GM19455 (cell line): ENCODE results near the gene ZFYVE9.
A peak's percentile ranks its signal among the peaks of the same experiment; 100 is the strongest.

ENCODE experiments used
- ATAC-seq: cut with Tn5 transposase; IDR thresholded peaks from one replicate; pipeline ENCODE4 v1.9.1; 2021; ENCODE audit not compliant: unreplicated experiment

The ZFYVE9 gene

GRCh38 chr1:52337439-52337838 is 195.6 kb downstream of the ZFYVE9 start:
- no peak for ATAC-seq

DNA sequence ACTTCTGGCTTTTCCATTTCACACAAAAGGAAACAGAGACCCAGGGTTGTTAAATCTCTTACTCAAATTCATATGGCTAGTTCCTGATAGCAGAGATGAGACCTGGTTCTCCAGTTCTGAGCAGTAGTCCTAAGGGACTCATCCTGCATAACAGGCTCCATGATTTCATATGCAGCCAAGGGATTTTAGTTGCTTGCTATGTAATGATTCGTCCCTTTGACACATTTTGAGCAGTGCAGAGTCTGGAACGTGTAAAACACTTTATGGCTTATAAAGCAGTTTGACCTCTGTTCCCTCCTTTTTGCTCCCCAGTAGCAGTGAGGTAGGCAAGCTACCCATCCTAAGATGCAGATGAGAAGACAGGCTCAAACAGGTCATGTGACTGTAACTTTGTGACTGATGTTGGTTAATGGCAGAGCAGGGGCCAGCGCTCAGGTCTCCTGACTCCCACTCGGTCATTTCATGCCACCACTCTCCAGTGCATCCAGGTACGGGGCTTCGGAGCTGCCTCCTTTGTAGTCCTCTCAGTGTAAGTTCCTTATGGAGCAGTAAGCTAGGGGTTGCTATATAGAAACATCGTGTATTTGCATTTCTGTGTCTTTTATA is 199.9 kb downstream of the ZFYVE9 start:
- ATAC-seq: no peak

- ATAC-seq: no peak
Observed at GRCh38 chr1:52343979-52344378, 202.1 kb downstream of the ZFYVE9 start.

- ATAC-seq: no peak
Observed at GRCh38 chr1:52345252-52345651, 203.4 kb downstream of the ZFYVE9 start.

- ATAC-seq: no peak
Observed at GRCh38 chr1:52346653-52347052, 204.8 kb downstream of the ZFYVE9 start.

DNA sequence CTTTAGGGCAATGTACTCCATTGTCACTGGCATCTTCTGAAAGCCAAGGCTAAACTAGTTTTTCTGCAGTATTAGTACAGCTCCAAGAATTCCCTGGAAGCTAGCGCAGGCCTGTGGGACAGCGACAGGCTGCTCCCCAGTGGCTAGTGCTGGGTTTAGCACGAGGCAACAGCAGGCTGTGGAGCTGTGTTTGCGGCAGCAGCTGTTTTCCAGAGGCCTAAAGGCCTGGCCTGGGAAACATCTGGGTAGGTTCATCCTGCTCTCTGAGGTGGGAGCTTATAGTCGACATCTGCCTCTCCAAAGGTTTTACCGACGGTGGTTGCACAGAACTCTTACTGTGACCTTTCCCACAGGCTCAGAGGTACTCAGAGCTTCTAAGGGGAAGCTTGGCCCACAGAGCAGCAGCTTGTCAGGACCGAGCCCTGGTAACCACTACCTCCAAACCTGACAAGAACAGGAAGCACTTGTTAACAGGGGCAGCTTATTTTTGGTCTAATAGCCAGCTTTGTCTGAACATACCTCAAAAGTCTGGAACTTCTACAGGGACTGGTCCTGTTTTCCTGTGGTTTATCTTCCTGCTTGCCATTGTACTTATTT is 206.9 kb downstream of the ZFYVE9 start:
- no peak for ATAC-seq

GRCh38 chr1:52352690-52353089 is 210.8 kb downstream of the ZFYVE9 start:
- ATAC-seq: no peak

DNA sequence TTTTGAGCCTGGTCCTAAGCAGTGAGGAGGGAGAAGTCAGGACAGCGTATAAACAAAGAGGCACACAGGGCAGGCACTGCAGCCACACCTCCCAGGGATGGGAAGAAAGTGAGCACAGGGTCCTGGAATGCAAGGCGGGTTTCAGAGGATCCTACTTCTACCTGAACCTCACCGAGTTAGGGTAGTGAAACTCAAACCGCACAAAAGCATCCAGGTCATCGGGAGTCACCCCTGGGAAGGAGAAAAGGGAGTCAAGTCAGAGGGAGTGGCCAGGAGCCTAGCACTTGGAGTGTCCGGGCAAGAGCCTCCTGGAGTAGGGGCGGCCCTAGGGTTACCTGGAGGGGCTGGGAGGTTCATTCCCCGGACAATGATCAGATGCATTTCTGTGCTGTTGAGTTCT is 213.5 kb downstream of the ZFYVE9 start:
- no peak for ATAC-seq

DNA sequence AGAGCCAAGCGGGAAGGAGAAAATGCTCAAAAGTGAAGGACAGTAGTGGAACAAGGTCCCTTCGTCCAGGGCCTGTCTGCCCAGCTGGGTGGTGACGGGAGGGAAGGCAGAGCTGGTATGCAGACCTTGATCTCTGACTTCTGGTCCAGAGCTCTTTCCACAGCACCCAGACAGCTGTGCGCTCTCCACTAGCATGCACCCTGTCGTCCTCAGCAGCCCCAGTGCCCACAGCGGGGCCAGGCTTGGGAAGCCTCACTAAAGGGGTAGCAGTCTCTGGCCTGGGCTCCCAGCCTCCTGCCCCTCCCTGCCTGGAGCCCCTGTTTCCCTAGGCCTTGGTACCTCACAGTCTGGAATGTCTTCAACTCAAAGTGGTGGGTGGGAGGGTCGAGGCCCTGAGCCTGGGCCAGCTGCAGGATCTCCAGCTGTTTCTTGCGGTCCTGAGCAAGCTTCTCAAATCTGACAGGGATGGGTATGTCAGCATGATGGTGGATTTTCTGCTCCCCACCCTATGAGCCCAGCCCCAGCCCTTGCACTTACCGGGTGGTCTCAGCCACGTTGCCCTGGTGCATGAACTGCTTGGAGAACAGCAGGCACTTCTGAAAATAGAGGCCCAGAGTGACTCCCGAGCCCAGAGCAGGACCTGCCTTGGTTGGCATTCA is 214.1 kb downstream of the ZFYVE9 start:
- no peak for ATAC-seq

- no peak for ATAC-seq
Observed at GRCh38 chr1:52356818-52357355, 215.0 kb downstream of the ZFYVE9 start.

- ATAC-seq: no peak
Observed at GRCh38 chr1:52357397-52357796, 215.5 kb downstream of the ZFYVE9 start.

- no peak for ATAC-seq
Observed at GRCh38 chr1:52358851-52359497, 217.1 kb downstream of the ZFYVE9 start.

DNA sequence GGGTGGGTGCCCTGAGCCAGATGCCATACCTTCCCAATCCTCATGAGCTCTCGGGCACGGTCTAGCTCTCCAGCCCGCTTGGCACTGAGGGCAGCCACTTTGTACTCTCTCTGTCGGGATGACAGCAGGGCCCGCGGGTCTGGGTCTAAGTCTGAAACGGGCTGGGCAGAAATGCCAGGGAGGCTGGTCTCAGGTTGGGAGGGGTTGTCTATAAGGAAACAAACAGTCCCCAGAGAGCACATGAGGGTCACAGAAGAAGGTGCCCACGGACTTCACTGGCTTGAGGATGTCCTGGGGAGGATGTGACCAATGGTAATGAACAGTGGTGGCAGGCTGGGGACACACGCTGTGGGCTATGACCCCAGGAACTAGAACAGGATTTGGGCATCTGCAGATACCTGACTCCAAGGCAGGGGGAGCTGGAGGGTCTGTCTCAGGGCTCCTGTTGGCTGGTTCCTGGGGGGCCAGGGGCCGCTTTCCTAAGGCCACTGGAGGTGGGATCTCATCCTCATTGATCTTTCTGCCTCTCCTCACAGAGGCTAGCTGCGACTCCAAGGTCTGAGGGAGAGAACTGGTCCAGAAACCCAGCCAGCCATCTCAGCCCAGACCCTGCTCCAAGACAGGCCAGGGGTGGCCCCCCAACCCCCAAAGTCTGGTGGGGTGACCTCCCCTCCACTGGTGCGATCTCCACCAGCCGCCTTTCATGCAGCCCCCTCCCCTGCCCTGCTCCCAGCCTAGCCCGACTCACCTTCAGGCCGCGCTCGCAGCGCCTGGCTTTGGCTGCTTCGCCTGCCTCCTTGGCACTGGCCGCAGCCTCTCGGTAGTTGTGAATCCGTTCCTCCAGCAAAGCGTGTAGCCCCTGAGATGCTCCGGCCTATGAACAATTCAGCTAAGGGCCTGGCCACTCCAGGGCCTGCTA is 218.0 kb downstream of the ZFYVE9 start:
- no peak for ATAC-seq

DNA sequence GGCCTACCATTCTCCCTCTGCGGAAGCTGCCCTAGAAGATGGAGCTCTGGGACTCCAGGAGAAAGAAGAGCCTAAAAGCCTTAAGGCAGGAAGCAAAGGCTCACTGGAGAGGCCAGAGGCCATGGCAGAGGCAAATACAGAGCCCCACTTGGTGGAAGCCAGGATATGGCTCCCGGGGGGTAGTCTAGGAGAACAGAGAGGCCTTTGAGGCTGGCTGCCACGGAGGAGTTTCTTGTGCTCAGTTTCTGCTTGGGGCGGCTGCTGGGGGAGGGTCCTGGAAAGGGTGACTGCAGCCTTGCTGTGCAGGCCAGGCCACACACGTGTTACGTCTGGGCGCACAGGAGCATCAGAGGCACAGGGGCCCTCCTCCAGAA is 218.7 kb downstream of the ZFYVE9 start:
- no peak for ATAC-seq

- ATAC-seq: no peak
Observed at GRCh38 chr1:52364235-52364839, 222.4 kb downstream of the ZFYVE9 start.

DNA sequence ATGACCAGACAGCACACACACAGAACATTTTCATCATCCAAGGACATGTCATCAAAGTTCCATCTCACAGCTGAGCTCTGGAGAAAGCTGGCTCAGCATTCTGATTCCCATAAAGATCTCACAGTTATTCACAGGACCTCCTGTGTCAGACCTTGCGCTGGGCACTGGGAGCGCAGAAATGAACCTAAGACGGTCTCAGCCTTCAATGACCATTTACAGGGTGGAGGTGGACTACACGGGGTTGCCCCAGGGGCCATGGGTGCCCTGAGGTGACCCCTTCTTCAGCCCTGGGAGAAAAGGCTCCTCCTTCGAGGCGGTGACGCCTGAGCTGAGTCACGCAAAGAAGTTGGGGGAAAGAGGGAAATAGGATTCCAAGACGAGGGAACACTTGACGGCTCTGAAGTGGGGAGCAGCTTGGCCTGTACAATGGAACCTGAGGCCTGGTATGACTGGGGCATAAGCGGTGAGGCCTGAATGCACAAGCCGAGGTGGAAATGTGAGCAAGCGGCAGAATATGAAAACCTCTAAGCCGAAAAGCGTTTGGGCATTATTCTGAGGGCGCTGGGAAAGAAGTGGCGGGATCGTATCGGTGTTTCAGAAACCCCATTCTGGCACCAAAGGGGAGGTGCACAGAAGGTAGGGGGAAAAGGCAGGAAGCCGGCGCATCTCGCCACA is 223.3 kb downstream of the ZFYVE9 start:
- ATAC-seq: no peak

DNA sequence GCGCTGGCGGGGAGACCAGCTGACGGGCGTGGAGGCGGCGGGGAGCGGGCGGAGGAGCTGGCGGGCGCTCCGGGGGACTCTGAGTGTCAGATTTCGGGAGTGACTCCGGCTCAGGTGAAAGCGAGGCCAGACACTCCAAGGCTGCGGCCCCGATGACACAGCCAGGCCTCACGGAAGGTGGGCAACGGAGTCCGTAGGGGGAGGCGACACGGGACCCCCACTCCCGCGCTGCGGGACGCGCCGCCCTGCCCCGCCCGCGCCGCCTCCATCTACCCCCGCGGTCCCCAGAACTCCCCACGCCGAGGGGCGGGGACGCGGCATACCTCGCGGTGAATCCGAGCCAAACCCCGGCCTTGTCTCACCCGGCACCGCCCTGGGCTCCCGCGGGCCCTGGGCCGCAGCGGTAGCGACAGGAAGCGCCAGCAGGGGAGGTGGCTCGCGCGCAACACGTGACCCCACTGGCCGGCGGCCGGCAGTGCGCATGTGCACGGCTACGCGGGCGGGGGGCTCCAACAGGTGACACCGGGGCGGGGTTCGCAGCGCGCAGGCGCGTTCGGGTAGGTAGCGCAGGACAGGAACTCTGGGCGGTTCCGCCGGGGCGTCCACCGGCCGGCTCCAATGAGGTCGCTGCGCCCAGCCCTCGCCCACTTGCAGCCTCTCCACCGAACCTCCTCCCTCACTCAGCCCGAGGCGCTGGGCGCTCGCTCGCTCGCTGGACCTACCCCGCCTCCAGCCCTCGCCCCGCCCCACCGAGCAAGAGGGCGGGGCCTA is 224.0 kb downstream of the ZFYVE9 start, which contains the start of gene CC2D1B:
CC2D1B (minus strand) TSS at position 460 of the 771 bp plus-strand sequence. CDS start 1,585 bp downstream, outside the sequence.
- peak; percentile 89 for ATAC-seq

GRCh38 chr1:52366517-52366827 is 224.6 kb downstream of the ZFYVE9 start:
- ATAC-seq: peak; percentile 0

DNA sequence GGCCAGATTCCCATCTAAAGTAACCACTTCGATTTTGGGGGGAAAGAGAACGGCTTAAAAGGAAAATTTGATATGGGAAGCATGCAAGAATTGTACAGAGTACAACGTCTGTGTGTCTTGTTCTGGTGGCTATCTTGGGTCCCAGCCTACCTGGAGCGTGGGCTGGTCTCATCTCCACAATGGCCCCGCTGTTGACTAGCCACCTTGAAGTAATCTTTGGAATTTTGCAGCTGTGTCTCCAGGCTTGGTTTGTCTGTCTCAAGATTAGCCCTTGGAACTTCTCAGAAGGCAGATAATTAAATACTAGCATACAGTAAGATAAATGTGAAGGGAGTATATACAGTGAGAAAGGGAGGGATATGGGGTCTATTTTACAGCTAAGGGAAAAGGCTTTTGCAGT is 225.4 kb downstream of the ZFYVE9 start:
- ATAC-seq: no peak
